K562 (cell line): ENCODE results near the gene PKP1. TPM values are rescaled to one million over a fixed set of nuclear protein-coding genes. Genes with fewer than 3 reads are reported as not detected.

Source experiments
- ATAC-seq: fragments of 200-7000 bp; cut with Tn5 transposase; 3 replicates; pipeline ENCODE4 v1.9.1; 2020; ENCODE audit warnings: moderate library complexity
- BruUV-seq: library from RNA; stranded (reverse); fragments of 400-500 nt; replicated peaks from 2 replicates; lab custom pipeline; 2021; lab: Mats Ljungman, UMichigan
- CTCF ChIA-PET: fragments of 300-600 bp; formaldehyde crosslinking; extraction: SDS; loops from one replicate; lab custom pipeline; 2021; ENCODE audit warnings: low intra/inter-chr PET ratio; lab: Yijun Ruan, JAX
- POLR2A ChIA-PET: fragments of 300-600, 350-650 bp; sonication (Branson Sonifier 250); formaldehyde crosslinking; extraction: SDS; loops from one replicate; lab custom pipeline; 2021; ENCODE audit warnings: antibody characterized with exemption, inconsistent platforms; lab: Yijun Ruan, JAX
- DNase-seq, 4 experiments: peaks; one replicate each; pipeline versions ENCODE4 v3.0.0 to v3.0.0-alpha.2; 2011 to 2018; ENCODE audit warnings: low spot score in 3 of 4, mixed read lengths in 3 of 4; ENCODE audit errors: extremely low read depth in 1 of 4
- FAIRE-seq: peaks from 2 replicates; lab custom pipeline; 2011; peaks lifted over from hg19 to GRCh38; lab: Jason Lieb, UNC
- H2AFZ ChIP-seq: 2 replicates; pipeline ENCODE4 v1.6.0; 2011; ENCODE audit warnings: low read depth, low read length, control low read depth, inconsistent platforms
- H3K27ac ChIP-seq: fragments of 200-600 bp; 3 replicates; pipeline ENCODE4 v1.8.0; 2011; ENCODE audit warnings: low read depth, mild to moderate bottlenecking, control low read depth, inconsistent platforms, low read length, moderate library complexity, mixed read lengths; ENCODE audit errors: extremely low read depth
- H3K27me3 ChIP-seq, 2 experiments: fragments of 300-600 bp in 1 of 2; 2 replicates in 1 of 2; 3 replicates in 1 of 2; pipeline versions ENCODE4 v1.6.0 to v1.8.0; 2011; ENCODE audit warnings: inconsistent platforms in 2 of 2, low read length in 2 of 2, mild to moderate bottlenecking in 1 of 2, mixed read lengths in 1 of 2, moderate library complexity in 1 of 2; ENCODE audit not compliant: control insufficient read depth in 2 of 2, insufficient read depth in 2 of 2
- H3K36me3 ChIP-seq: fragments of 300-600 bp; 3 replicates; pipeline ENCODE4 v1.8.0; 2011; ENCODE audit warnings: mild to moderate bottlenecking, low read length, inconsistent platforms; ENCODE audit not compliant: control insufficient read depth, insufficient read depth
- H3K4me1 ChIP-seq, 2 experiments: fragments of 200-600 bp in 1 of 2; replicated peaks in 1 of 2; 2 replicates in 1 of 2; 3 replicates in 1 of 2; pipeline versions ENCODE4 v1.5.1 to v1.8.0; 2011; ENCODE audit warnings: inconsistent platforms in 2 of 2, low read length in 2 of 2, mild to moderate bottlenecking in 1 of 2, mixed read lengths in 1 of 2, moderate library complexity in 1 of 2; ENCODE audit not compliant: control insufficient read depth in 2 of 2, insufficient read depth in 2 of 2
- H3K4me2 ChIP-seq: 2 replicates; pipeline ENCODE4 v1.6.1; 2011; ENCODE audit warnings: low read length, control low read depth, inconsistent platforms, mixed read lengths; ENCODE audit not compliant: insufficient read depth
- H3K4me3 ChIP-seq: fragments of 200-600 bp; sonication (generic), shearing (Covaris generic); 2 replicates; pipeline ENCODE4 v1.5.1; 2016; ENCODE audit warnings: control low read depth, inconsistent platforms
- H3K79me2 ChIP-seq: fragments of 200-600 bp; 3 replicates; pipeline ENCODE4 v1.8.0; 2011; ENCODE audit warnings: low read length, inconsistent platforms; ENCODE audit not compliant: control insufficient read depth, insufficient read depth
- H3K9ac ChIP-seq, 2 experiments: 2 replicates each; pipeline versions ENCODE4 v1.6.0 to v1.6.1; 2011; ENCODE audit warnings: low read depth in 2 of 2, low read length in 2 of 2, control low read depth in 1 of 2, inconsistent platforms in 1 of 2, mild to moderate bottlenecking in 1 of 2, mixed read lengths in 1 of 2; ENCODE audit not compliant: insufficient read depth in 1 of 2
- H3K9me1 ChIP-seq: one replicate; pipeline ENCODE4 v1.6.0; 2011; ENCODE audit warnings: inconsistent platforms, mild to moderate bottlenecking, low read length, moderate library complexity; ENCODE audit not compliant: control insufficient read depth, insufficient read depth
- H3K9me3 ChIP-seq: replicated peaks from 2 replicates; pipeline ENCODE4 v1.5.1; 2011; ENCODE audit warnings: low read depth, low read length, inconsistent platforms; ENCODE audit not compliant: control insufficient read depth, insufficient read depth
- H4K20me1 ChIP-seq: replicated peaks from 2 replicates; pipeline ENCODE4 v1.6.1; 2011; ENCODE audit warnings: low read length, inconsistent platforms, mixed read lengths; ENCODE audit not compliant: control insufficient read depth, insufficient read depth
- BRF2 ChIP-seq: IDR thresholded peaks from 3 replicates; pipeline ENCODE4 v1.6.1; 2011; ENCODE audit warnings: borderline replicate concordance, mild to moderate bottlenecking; ENCODE audit not compliant: insufficient read length, insufficient read depth
- CBX3 ChIP-seq, 2 experiments: IDR thresholded peaks; 1 replicate in 1 of 2; 2 replicates in 1 of 2; pipeline ENCODE4 v1.6.1; 2012; ENCODE audit warnings: inconsistent platforms in 2 of 2, low read length in 2 of 2, borderline replicate concordance in 1 of 2, control low read depth in 1 of 2
- CGGBP1 ChIP-seq: fragments of 250-450 bp; sonication (Bioruptor Pico); IDR thresholded peaks from 2 replicates; pipeline ENCODE4 v1.9.0; 2021; ENCODE audit warnings: mild to moderate bottlenecking
- CREB3 ChIP-seq: fragments of 450-650 bp; conservative IDR thresholded peaks from 2 replicates; pipeline ENCODE4 v1.6.1; 2016; ENCODE audit warnings: missing genetic modification characterization, low read depth, mild to moderate bottlenecking, missing compliant biosample characterization, moderate library complexity
- SMARCA5 ChIP-seq: fragments of 450-650 bp; IDR thresholded peaks from 2 replicates; pipeline ENCODE4 v1.6.1; 2016
- ZC3H11A ChIP-seq: IDR thresholded peaks from 2 replicates; pipeline ENCODE4 v1.6.1; 2012; ENCODE audit warnings: low read depth, low read length, improper control_type of control experiment
- ZNF274 ChIP-seq: IDR thresholded peaks from 2 replicates; pipeline ENCODE4 v1.6.1; 2011; ENCODE audit warnings: low read depth, mild to moderate bottlenecking, low read length, moderate library complexity, borderline replicate concordance
- WGBS: fragments of 100-300 bp; shearing (Covaris generic); methylation state at CpG from one replicate; pipeline ENCODE4 v1.1.6; 2016; ENCODE audit warnings: low coverage, mixed read lengths; ENCODE audit not compliant: insufficient coverage; ENCODE audit errors: missing lambda C conversion rate; 5-methylcytosine and 5-hydroxymethylcytosine counted together
- in situ Hi-C: fragments of 300-500 bp; cut with MboI; formaldehyde crosslinking; loops from 4 replicates; pipeline ENCODE4 v1.15.0; 2018; ENCODE audit warnings: inconsistent platforms, mixed read lengths
- intact Hi-C: fragments of 100-400 bp; cut with micrococcal nuclease; formaldehyde crosslinking; loops from 2 replicates; pipeline ENCODE4 v1.14.2; 2022
- polyA plus RNA-seq, 8 experiments: library from polyadenylated mRNA; depleted of rRNA in 4 of 8; stranded (reverse) in 5 of 8; unstranded in 3 of 8; fragments of >200 nt; fragmentation: Nextera tagmentation in 2 of 8; fragmentation: Illumina TruSeq in 1 of 8; extraction: Ambion mirVana in 2 of 8; extraction: Trizol in 1 of 8; gene quantifications; 2 replicates each; pipeline versions ENCODE4 v1.2.1 to v1.2.3, GENCODE V29; 2011 to 2014; ENCODE audit warnings: inconsistent platforms in 1 of 8, missing spikeins in 1 of 8
- total RNA-seq, 7 experiments: library from RNA; depleted of rRNA in 6 of 7; stranded (reverse); fragments of >200 nt in 6 of 7; fragmentation: Illumina TruSeq in 2 of 7; extraction: Trizol in 2 of 7; gene quantifications; 2 replicates each; pipeline versions ENCODE4 v1.2.1 to v1.2.3, GENCODE V29; 2011 to 2021; ENCODE audit warnings: low replicate concordance in 1 of 7

Gene PKP1
- total and polyA plus RNA-seq, 9 of the 15 experiments (the other 6 are each of a cell fraction or from before 2014, with no cell fraction given), result not detected

GRCh38 chr1:201269281-201269680 is 14.0 kb upstream of the PKP1 start:
- H3K4me1 ChIP-seq, result no peaks in the 10 kb centered on the region
- no peak overlapping the region for H3K27ac ChIP-seq
- CTCF ChIA-PET, result no interaction called here
- POLR2A ChIA-PET, result interaction anchor here (0.5 to 1.0 kb wide), 4 partner anchors 12 to 329 kb away, joined by 3 to 4 read pairs (median 3); no protein-coding TSS in a partner anchor
- H3K4me2 ChIP-seq, result no peak overlapping the region
- in situ Hi-C loops (no loop called here), intact Hi-C loops (no loop called here)
- FAIRE-seq (no peak), DNase-seq (no peak), ATAC-seq (no peak)
- no peak overlapping the region for H3K9ac ChIP-seq
- H3K79me2 ChIP-seq, result no peaks in the 10 kb centered on the region
- no peak for TF ChIP-seq SMARCA5
- no peak for TF ChIP-seq ZNF274
- TF ChIP-seq ZC3H11A, result no peak
- TF ChIP-seq CREB3 (tag), result no peak
- TF ChIP-seq CBX3 (IDR thresholded peaks at IDR 0.05; ENCODE audit: borderline replicate concordance in 1 of 2, low read length in 2 of 2), result no peak
- TF ChIP-seq CGGBP1, result no peak
- no peak for TF ChIP-seq BRF2
- H4K20me1 ChIP-seq, result peaks cover 9% of the 10 kb centered on the region; the same call in 1 of the 2 replicates
- no peak overlapping the region for H2AFZ ChIP-seq
- H3K9me3 ChIP-seq, result no peaks in the 10 kb centered on the region
- WGBS, result under 1% methylated on average over 7 of the region's 7 CpGs
- peaks cover 24 to 50% of the 10 kb centered on the region in 2 experiments; a peak in 4 of 5 replicates for H3K27me3 ChIP-seq
- no peaks in the 10 kb centered on the region for H3K9me1 ChIP-seq
- BruUV-seq, result no TSS peak
- H3K4me3 ChIP-seq, result no peak overlapping the region
- no peaks in the 10 kb centered on the region for H3K36me3 ChIP-seq
